Measurements from ENCODE around the gene MEPCE. TPM values are rescaled to one million over a fixed set of nuclear protein-coding genes. Genes with fewer than 3 reads are reported as not detected.

The MEPCE gene
- total RNA-seq, 2 experiments from 2014 or later, result 42.4 to 50.2 TPM

- H3K4me1 Mint-ChIP-seq, result peaks cover 18% of the 10 kb centered on the region
- H3K27ac Mint-ChIP-seq, result no peak overlapping the region
- no peaks in the 10 kb centered on the region for H3K36me3 Mint-ChIP-seq
- no peak overlapping the region for H3K4me3 Mint-ChIP-seq
- DNase-seq (no peak), ATAC-seq (peak; percentile 47)
- H3K27me3 Mint-ChIP-seq, result peaks cover 3% of the 10 kb centered on the region
- CTCF ChIA-PET, result interaction anchor here (0.6 to 2.7 kb wide), 4 partner anchors 14 to 289 kb away, joined by 3 to 6 read pairs (median 3); no protein-coding TSS in a partner anchor
- no peaks in the 10 kb centered on the region for H3K9me3 Mint-ChIP-seq (ENCODE audit: low read depth)
Observed at GRCh38 chr7:100413889-100414288, 15.7 kb upstream of the MEPCE start.

DNA sequence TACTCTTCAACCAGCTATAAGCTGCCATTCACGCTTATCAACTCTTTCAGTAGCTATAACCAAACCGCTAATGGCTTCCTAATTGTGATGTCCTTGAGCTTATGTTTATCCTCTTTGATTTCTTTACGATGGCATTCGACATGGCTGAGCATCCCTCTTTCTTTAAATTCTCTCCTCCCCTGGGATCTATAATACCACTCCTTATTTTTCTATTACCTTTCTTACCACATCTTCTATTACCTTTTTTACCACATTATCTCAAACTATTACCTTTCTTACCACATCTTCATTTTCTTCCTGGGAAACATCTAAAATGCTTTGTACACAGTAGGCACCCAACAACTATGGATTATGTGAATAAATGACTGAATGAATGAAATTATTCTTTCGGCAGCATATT, 14.2 kb upstream of the MEPCE start:
- DNase-seq, result no peak
- Mint-ChIP-seq H3K4me1 (peaks cover 18% of the 10 kb centered on the region), H3K9me3 (ENCODE audit: low read depth) (no peaks in the 10 kb centered on the region), H3K27me3 (peaks cover 3% of the 10 kb centered on the region), H3K4me3 (no peak overlapping the region), H3K27ac (no peak overlapping the region), H3K36me3 (no peaks in the 10 kb centered on the region)
- ATAC-seq, result no peak
- CTCF ChIA-PET, result interaction anchor here (1.2 to 2.3 kb wide), 3 partner anchors 8 to 15 kb away, joined by 4 to 5 read pairs (median 5); partner anchors contain the start of genes MEPCE and ZCWPW1

GRCh38 chr7:100418930-100419659, 10.5 kb upstream of the MEPCE start:
- CTCF ChIA-PET, result interaction anchor here (1.5 to 3.6 kb wide), 2 partner anchors 11 to 21 kb away, joined by 3 to 18 read pairs; no protein-coding TSS in a partner anchor
- Mint-ChIP-seq H3K4me1 (peaks cover 2% of the 10 kb centered on the region), H3K4me3 (no peak overlapping the region), H3K9me3 (ENCODE audit: low read depth) (no peaks in the 10 kb centered on the region), H3K27ac (no peak overlapping the region), H3K27me3 (no peaks in the 10 kb centered on the region), H3K36me3 (no peaks in the 10 kb centered on the region)
- ATAC-seq (no peak), DNase-seq (no peak)

GRCh38 chr7:100419660-100420226, 9.9 kb upstream of the MEPCE start:
- Mint-ChIP-seq H3K27ac (no peak overlapping the region), H3K4me3 (no peak overlapping the region), H3K9me3 (ENCODE audit: low read depth) (no peaks in the 10 kb centered on the region), H3K36me3 (no peaks in the 10 kb centered on the region), H3K4me1 (peaks cover 2% of the 10 kb centered on the region), H3K27me3 (no peaks in the 10 kb centered on the region)
- DNase-seq, result no peak
- CTCF ChIA-PET, result interaction anchor here (3.6 kb wide), 1 partner anchor 12 kb away, joined by 18 read pairs; no protein-coding TSS in a partner anchor
- ATAC-seq, result no peak

GRCh38 chr7:100423315-100423714, 6.3 kb upstream of the MEPCE start:
- no peak for ATAC-seq
- no peak for DNase-seq
- Mint-ChIP-seq H3K27ac (no peak overlapping the region), H3K4me3 (no peak overlapping the region), H3K4me1 (peaks cover 5% of the 10 kb centered on the region), H3K36me3 (no peaks in the 10 kb centered on the region), H3K27me3 (peaks cover 4% of the 10 kb centered on the region), H3K9me3 (ENCODE audit: low read depth) (no peaks in the 10 kb centered on the region)
- CTCF ChIA-PET, result interaction anchor here (0.6 kb wide), 1 partner anchor 47 kb away, joined by 3 read pairs; no protein-coding TSS in a partner anchor

DNA sequence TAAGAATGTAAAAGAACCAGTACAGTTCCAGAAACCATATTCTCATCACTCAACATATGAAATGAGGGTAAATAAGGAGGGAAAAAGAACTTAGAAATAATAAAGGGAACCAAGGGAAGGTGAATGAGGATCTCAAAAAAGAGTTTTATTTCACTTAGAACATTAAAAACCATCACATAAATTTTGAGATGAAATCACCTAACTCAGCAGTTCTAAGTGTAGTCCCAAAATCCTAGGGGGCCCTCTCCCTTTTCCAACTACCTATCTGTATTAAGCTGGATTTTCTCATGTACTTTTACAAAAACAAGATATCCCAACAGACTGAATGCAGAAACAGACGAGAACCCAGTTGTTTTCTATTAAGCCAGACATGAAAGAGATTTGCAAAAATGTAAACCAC, 4.3 kb upstream of the MEPCE start:
- Mint-ChIP-seq H3K27ac (no peak overlapping the region), H3K4me1 (peaks cover 6% of the 10 kb centered on the region), H3K4me3 (no peak overlapping the region), H3K27me3 (peaks cover 9% of the 10 kb centered on the region), H3K9me3 (ENCODE audit: low read depth) (no peaks in the 10 kb centered on the region), H3K36me3 (peaks cover 6% of the 10 kb centered on the region)
- ATAC-seq (no peak), DNase-seq (no peak)
- CTCF ChIA-PET, result interaction anchor here (1.2 kb wide), 1 partner anchor 19 kb away, joined by 4 read pairs; no protein-coding TSS in a partner anchor

- Mint-ChIP-seq H3K27me3 (peaks cover 9% of the 10 kb centered on the region), H3K27ac (no peak overlapping the region), H3K4me3 (no peak overlapping the region), H3K4me1 (peaks cover 17% of the 10 kb centered on the region), H3K9me3 (ENCODE audit: low read depth) (no peaks in the 10 kb centered on the region), H3K36me3 (peaks cover 12% of the 10 kb centered on the region)
- DNase-seq, result no peak
- CTCF ChIA-PET, result interaction anchor here (4.7 kb wide), 1 partner anchor 19 kb away, joined by 22 read pairs; no protein-coding TSS in a partner anchor
- no peak for ATAC-seq
Observed at GRCh38 chr7:100426516-100426915, 3.1 kb upstream of the MEPCE start.

DNA sequence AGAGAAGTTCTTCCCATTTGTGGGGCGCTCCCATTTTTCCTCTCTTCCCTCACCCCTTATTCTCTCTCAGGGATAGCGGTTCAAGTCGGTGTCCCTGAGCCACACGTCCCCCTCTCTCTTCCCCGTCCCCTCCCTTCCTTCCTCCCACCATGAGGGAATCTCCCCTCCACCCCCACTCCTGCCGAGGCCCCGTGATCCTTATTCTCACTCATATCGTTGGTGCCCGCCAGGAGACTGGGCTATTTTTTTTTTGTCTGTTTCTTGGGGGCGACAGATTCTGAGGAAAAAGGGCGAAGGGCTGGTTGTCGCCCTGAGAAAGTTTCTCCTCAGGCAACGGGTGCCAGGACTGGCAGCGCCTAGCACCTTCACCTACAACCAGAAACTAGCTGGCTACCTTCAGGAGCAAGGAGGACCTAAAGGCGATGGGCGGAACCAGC, 1.9 kb upstream of the MEPCE start:
- CTCF ChIA-PET, result interaction anchor here (1.1 to 4.7 kb wide), 8 partner anchors 12 to 83 kb away, joined by 4 to 22 read pairs (median 4); no protein-coding TSS in a partner anchor
- no peaks in the 10 kb centered on the region for H3K9me3 Mint-ChIP-seq (ENCODE audit: low read depth)
- H3K4me3 Mint-ChIP-seq, result no peak overlapping the region
- H3K4me1 Mint-ChIP-seq, result peaks cover 30% of the 10 kb centered on the region
- DNase-seq, result no peak
- no peak for ATAC-seq
- H3K36me3 Mint-ChIP-seq, result peaks cover 17% of the 10 kb centered on the region
- peaks cover 9% of the 10 kb centered on the region for H3K27me3 Mint-ChIP-seq
- H3K27ac Mint-ChIP-seq, result peak overlapping the region; percentile 100

DNA sequence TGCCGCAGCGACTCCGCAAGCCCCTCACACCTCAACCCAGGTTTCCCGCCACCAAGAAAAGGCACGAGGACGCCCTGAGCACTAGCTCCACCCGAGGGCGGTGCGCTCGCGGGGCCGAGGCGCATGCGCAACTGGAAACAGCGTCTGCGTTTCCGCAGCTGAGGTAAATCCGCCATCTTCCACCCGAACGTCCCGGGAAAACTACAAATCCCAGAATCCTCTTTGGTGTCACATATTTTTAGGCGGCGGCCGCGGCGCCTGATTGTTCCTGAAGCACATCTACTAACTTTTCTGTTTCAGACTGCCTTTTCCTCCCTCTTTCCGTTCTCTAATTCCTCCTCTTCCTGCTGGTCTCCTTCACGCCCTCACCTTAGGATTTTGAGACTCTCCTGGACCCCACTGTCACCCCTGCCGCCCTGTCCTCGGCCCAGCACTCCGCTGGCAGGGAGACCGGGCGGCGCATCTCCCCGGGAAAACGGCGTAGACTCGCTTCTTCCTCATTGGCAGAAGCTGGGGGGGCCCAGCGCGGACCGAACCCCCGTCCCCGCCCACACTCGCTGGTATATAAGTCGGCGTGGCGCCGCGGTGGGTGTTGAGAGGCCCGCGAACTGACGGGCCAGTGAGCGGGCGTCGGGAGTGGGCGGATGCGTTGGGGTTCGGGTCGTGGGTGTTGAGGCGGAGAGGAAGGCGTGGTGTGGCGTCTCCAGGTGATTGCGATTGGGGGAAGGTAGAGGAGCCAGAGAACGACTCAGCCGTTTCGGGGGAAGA, 1.2 kb upstream of the MEPCE start, which contains the start of gene ZCWPW1:
Gene ZCWPW1, minus strand, starts transcription at position 505 of the 768 bp plus-strand sequence. CDS start 8,054 bp downstream, outside the sequence.
- Mint-ChIP-seq H3K27ac (peak within 1 kb of the TSS; percentile 100), H3K36me3 (peaks cover 17% of the 10 kb centered on the region), H3K4me1 (peaks cover 36% of the 10 kb centered on the region), H3K9me3 (ENCODE audit: low read depth) (no peaks in the 10 kb centered on the region), H3K4me3 (peak within 1 kb of the TSS; percentile 97), H3K27me3 (peaks cover 9% of the 10 kb centered on the region)
- DNase-seq (peak; percentile 98), ATAC-seq (peak; percentile 59)
- CTCF ChIA-PET, result interaction anchor here (0.6 to 4.7 kb wide), 11 partner anchors 13 to 298 kb away, joined by 3 to 22 read pairs (median 4); no protein-coding TSS in a partner anchor

DNA sequence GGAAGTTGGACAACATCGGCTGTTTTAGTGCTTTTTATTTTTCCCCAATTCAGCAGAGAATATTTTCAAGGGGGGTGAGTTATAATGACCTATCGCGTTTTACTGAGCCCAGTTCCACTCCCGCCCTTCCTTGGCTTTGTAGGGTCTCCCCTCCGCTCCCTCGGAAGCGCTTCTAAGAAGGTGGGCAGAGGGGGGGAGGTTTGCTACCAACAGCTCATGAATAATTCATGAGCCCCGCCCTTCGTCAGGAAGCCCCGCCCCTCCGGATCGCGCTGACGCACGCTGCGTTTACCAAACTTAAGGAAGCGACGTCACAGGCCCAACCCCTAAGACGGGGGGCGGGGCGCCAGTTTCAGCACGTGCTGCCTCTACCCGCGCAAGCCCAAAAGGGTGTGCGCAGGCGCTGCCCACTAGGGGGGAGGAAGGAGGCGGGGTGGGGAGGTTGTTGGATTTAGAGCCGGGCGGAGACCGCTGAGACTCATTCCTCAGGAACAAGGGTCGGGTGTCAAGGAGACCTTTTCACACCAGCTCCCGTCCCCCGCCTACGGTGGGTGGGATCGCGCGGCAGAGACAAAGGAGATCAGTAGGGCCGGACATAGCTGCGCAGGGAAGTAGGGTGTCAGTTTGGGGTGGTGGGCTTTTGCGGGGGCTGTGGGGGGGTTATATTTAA, 529 bp upstream of the MEPCE start:
- CTCF ChIA-PET, result interaction anchor here (1.0 to 4.7 kb wide), 10 partner anchors 21 to 298 kb away, joined by 3 to 22 read pairs (median 4); no protein-coding TSS in a partner anchor
- ATAC-seq, result peak; percentile 63
- peak overlapping the region; percentile 97 for H3K4me3 Mint-ChIP-seq
- peaks cover 43% of the 10 kb centered on the region for H3K4me1 Mint-ChIP-seq
- peaks cover 9% of the 10 kb centered on the region for H3K27me3 Mint-ChIP-seq
- H3K27ac Mint-ChIP-seq, result peak overlapping the region; percentile 100
- H3K36me3 Mint-ChIP-seq, result peaks cover 23% of the 10 kb centered on the region
- H3K9me3 Mint-ChIP-seq (ENCODE audit: low read depth), result no peaks in the 10 kb centered on the region
- peak; percentile 100 for DNase-seq

DNA sequence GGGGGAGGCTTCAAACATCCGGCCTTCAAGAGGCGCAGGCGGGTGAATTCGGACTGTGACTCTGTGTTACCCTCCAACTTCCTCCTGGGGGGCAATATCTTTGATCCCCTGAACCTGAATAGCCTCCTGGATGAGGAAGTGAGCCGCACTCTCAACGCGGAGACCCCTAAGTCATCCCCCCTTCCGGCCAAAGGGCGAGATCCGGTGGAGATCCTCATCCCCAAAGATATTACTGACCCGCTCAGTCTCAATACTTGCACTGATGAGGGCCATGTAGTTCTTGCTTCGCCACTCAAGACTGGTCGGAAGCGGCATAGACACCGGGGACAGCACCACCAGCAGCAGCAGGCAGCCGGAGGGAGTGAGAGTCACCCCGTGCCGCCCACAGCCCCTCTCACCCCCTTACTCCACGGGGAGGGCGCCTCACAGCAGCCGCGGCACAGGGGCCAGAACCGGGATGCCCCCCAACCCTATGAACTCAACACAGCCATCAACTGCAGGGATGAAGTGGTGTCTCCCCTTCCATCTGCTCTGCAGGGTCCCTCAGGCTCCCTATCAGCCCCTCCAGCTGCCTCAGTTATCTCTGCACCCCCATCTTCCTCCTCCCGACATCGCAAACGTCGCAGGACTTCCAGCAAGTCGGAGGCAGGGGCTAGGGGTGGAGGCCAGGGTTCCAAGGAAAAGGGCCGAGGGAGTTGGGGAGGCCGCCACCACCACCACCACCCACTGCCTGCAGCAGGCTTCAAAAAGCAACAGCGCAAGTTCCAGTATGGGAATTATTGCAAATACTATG, 1.1 kb downstream of the MEPCE start:
- ATAC-seq, result no peak
- peak; percentile 72 for DNase-seq
- CTCF ChIA-PET, result interaction anchor here (1.2 to 4.7 kb wide), 4 partner anchors 15 to 182 kb away, joined by 3 to 22 read pairs (median 5); partner anchors contain the start of gene MOSPD3
- Mint-ChIP-seq H3K27ac (peak overlapping the region; percentile 96), H3K36me3 (peaks cover 37% of the 10 kb centered on the region), H3K27me3 (peaks cover 9% of the 10 kb centered on the region), H3K4me1 (peaks cover 56% of the 10 kb centered on the region), H3K4me3 (peak overlapping the region; percentile 88), H3K9me3 (ENCODE audit: low read depth) (no peaks in the 10 kb centered on the region)

GRCh38 chr7:100431286-100431735, 1.7 kb downstream of the MEPCE start:
- Mint-ChIP-seq H3K27me3 (peaks cover 5% of the 10 kb centered on the region), H3K36me3 (peaks cover 39% of the 10 kb centered on the region), H3K9me3 (ENCODE audit: low read depth) (no peaks in the 10 kb centered on the region), H3K4me1 (peaks cover 56% of the 10 kb centered on the region), H3K4me3 (peak overlapping the region; percentile 88), H3K27ac (peak overlapping the region; percentile 76)
- ATAC-seq (no peak), DNase-seq (no peak)
- CTCF ChIA-PET, result interaction anchor here (4.7 kb wide), 1 partner anchor 24 kb away, joined by 22 read pairs; no protein-coding TSS in a partner anchor

All from activated CD8-positive, alpha-beta memory T cell treated with anti-CD3 and anti-CD28 coated beads, Interleukin-2, amount 10 ng/mL, durations not matched to agents 7 days and 5 days (primary cell).